Measurements from ENCODE around the gene OSBPL10.

Gene OSBPL10

GRCh38 chr3:31616711-31617110 is 364.4 kb downstream of the OSBPL10 start:
- peaks cover 0 to 6% (median 0%) of the 10 kb centered on the region in 5 donors for H3K4me1 ChIP-seq (ENCODE audit: control insufficient read depth in 5 of 5, insufficient read depth in 5 of 5, low read length in 5 of 5)
- no peaks in the 10 kb centered on the region for H3K27me3 ChIP-seq (ENCODE audit: control insufficient read depth in 5 of 5, insufficient read depth in 4 of 5, low read length in 5 of 5)
- H3K9ac ChIP-seq (ENCODE audit: low read length in 5 of 5), result no peak overlapping the region
- H3K36me3 ChIP-seq (ENCODE audit: control insufficient read depth in 5 of 5, insufficient read depth in 5 of 5, low read length in 5 of 5), result peaks cover 2 to 20% (median 11%) of the 10 kb centered on the region in 5 donors
- H3K27ac ChIP-seq (ENCODE audit: low read depth, low read length), result no peak overlapping the region
- H3K4me3 ChIP-seq (ENCODE audit: low read depth in 1 of 5, low read length in 5 of 5), result no peak overlapping the region
- H3K9me3 ChIP-seq (ENCODE audit: control insufficient read depth in 5 of 5, low read length in 5 of 5), result no peaks in the 10 kb centered on the region

- no peak overlapping the region for H3K9ac ChIP-seq (ENCODE audit: low read length in 5 of 5)
- H3K4me1 ChIP-seq (ENCODE audit: control insufficient read depth in 5 of 5, insufficient read depth in 5 of 5, low read length in 5 of 5), result peaks cover 0 to 6% (median 0%) of the 10 kb centered on the region in 5 donors
- H3K9me3 ChIP-seq (ENCODE audit: control insufficient read depth in 5 of 5, low read length in 5 of 5), result no peaks in the 10 kb centered on the region
- no peak overlapping the region for H3K4me3 ChIP-seq (ENCODE audit: low read depth in 1 of 5, low read length in 5 of 5)
- peaks cover 0 to 9% (median 4%) of the 10 kb centered on the region in 5 donors for H3K36me3 ChIP-seq (ENCODE audit: control insufficient read depth in 5 of 5, insufficient read depth in 5 of 5, low read length in 5 of 5)
- H3K27me3 ChIP-seq (ENCODE audit: control insufficient read depth in 5 of 5, insufficient read depth in 4 of 5, low read length in 5 of 5), result no peaks in the 10 kb centered on the region
- no peak overlapping the region for H3K27ac ChIP-seq (ENCODE audit: low read depth, low read length)
Measured at GRCh38 chr3:31615071-31615875, 365.8 kb downstream of the OSBPL10 start.

- no peak overlapping the region for H3K4me3 ChIP-seq (ENCODE audit: low read depth in 1 of 5, low read length in 5 of 5)
- H3K36me3 ChIP-seq (ENCODE audit: control insufficient read depth in 5 of 5, insufficient read depth in 5 of 5, low read length in 5 of 5), result peaks cover 0 to 6% (median 3%) of the 10 kb centered on the region in 5 donors
- H3K27me3 ChIP-seq (ENCODE audit: control insufficient read depth in 5 of 5, insufficient read depth in 4 of 5, low read length in 5 of 5), result no peaks in the 10 kb centered on the region
- no peaks in the 10 kb centered on the region for H3K9me3 ChIP-seq (ENCODE audit: control insufficient read depth in 5 of 5, low read length in 5 of 5)
- H3K4me1 ChIP-seq (ENCODE audit: control insufficient read depth in 5 of 5, insufficient read depth in 5 of 5, low read length in 5 of 5), result peaks cover 0 to 6% (median 0%) of the 10 kb centered on the region in 5 donors
- no peak overlapping the region for H3K9ac ChIP-seq (ENCODE audit: low read length in 5 of 5)
- H3K27ac ChIP-seq (ENCODE audit: low read depth, low read length), result no peak overlapping the region
Measured at GRCh38 chr3:31614162-31614921, 366.7 kb downstream of the OSBPL10 start.

- no peaks in the 10 kb centered on the region for H3K9me3 ChIP-seq (ENCODE audit: control insufficient read depth in 5 of 5, low read length in 5 of 5)
- no peak overlapping the region for H3K9ac ChIP-seq (ENCODE audit: low read length in 5 of 5)
- no peak overlapping the region for H3K27ac ChIP-seq (ENCODE audit: low read depth, low read length)
- no peaks in the 10 kb centered on the region for H3K27me3 ChIP-seq (ENCODE audit: control insufficient read depth in 5 of 5, insufficient read depth in 4 of 5, low read length in 5 of 5)
- H3K36me3 ChIP-seq (ENCODE audit: control insufficient read depth in 5 of 5, insufficient read depth in 5 of 5, low read length in 5 of 5), result peaks cover 0 to 3% (median 0%) of the 10 kb centered on the region in 5 donors
- peaks cover 0 to 6% (median 0%) of the 10 kb centered on the region in 5 donors for H3K4me1 ChIP-seq (ENCODE audit: control insufficient read depth in 5 of 5, insufficient read depth in 5 of 5, low read length in 5 of 5)
- no peak overlapping the region for H3K4me3 ChIP-seq (ENCODE audit: low read depth in 1 of 5, low read length in 5 of 5)
Measured at GRCh38 chr3:31613654-31614053, 367.4 kb downstream of the OSBPL10 start.

- H3K27me3 ChIP-seq (ENCODE audit: control insufficient read depth in 5 of 5, insufficient read depth in 4 of 5, low read length in 5 of 5), result no peaks in the 10 kb centered on the region
- H3K9me3 ChIP-seq (ENCODE audit: control insufficient read depth in 5 of 5, low read length in 5 of 5), result no peaks in the 10 kb centered on the region
- no peak overlapping the region for H3K4me3 ChIP-seq (ENCODE audit: low read depth in 1 of 5, low read length in 5 of 5)
- H3K27ac ChIP-seq (ENCODE audit: low read depth, low read length), result no peak overlapping the region
- H3K36me3 ChIP-seq (ENCODE audit: control insufficient read depth in 5 of 5, insufficient read depth in 5 of 5, low read length in 5 of 5), result peaks cover 0 to 3% (median 0%) of the 10 kb centered on the region in 5 donors
- no peak overlapping the region for H3K9ac ChIP-seq (ENCODE audit: low read length in 5 of 5)
- peaks cover 0 to 6% (median 0%) of the 10 kb centered on the region in 5 donors for H3K4me1 ChIP-seq (ENCODE audit: control insufficient read depth in 5 of 5, insufficient read depth in 5 of 5, low read length in 5 of 5)
Measured at GRCh38 chr3:31613177-31613576, 367.9 kb downstream of the OSBPL10 start.

Measured in subcutaneous abdominal adipose tissue (tissue), 5 donors.